WTC11 (cell line): Measurements from ENCODE around the gene TWIST2. TPM values are rescaled to one million over a fixed set of nuclear protein-coding genes. Genes with fewer than 3 reads are reported as not detected.

Experiments
- ATAC-seq: fragments of 200-7000 bp; cut with Tn5 transposase; 2 replicates; pipeline ENCODE4 v1.10.0; 2021; ENCODE audit warnings: mild to moderate bottlenecking, moderate library complexity
- CTCF ChIA-PET: fragments of 300-600 bp; sonication (Branson Sonifier 250); formaldehyde crosslinking; loops from one replicate; lab custom pipeline; 2021; ENCODE audit warnings: antibody characterized with exemption; lab: Charles Lee
- POLR2A ChIA-PET: fragments of 350-600 bp; sonication (Branson Sonifier 250); formaldehyde crosslinking; loops from one replicate; lab custom pipeline; 2021; ENCODE audit warnings: antibody characterized with exemption; lab: Charles Lee
- DNase-seq: peaks from one replicate; pipeline ENCODE4 v3.0.0; 2021; ENCODE audit warnings: low spot score
- H3K27ac Mint-ChIP-seq: 2 replicates; pipeline ENCODE4 v1.8.0; 2021; ENCODE audit warnings: mixed read lengths
- H3K27me3 Mint-ChIP-seq: 2 replicates; pipeline ENCODE4 v1.8.0; 2021; ENCODE audit warnings: low read depth, mild to moderate bottlenecking, moderate library complexity, mixed read lengths
- H3K36me3 Mint-ChIP-seq: 2 replicates; pipeline ENCODE4 v1.8.0; 2021; ENCODE audit warnings: mixed read lengths
- H3K4me1 Mint-ChIP-seq: 2 replicates; pipeline ENCODE4 v1.8.0; 2022; ENCODE audit warnings: mixed read lengths
- H3K4me3 Mint-ChIP-seq: 2 replicates; pipeline ENCODE4 v1.8.0; 2021; ENCODE audit warnings: mild to moderate bottlenecking, moderate library complexity, mixed read lengths
- H3K9me3 Mint-ChIP-seq: 2 replicates; pipeline ENCODE4 v1.8.0; 2021; ENCODE audit warnings: mixed read lengths
- EMX1 ChIP-seq: fragments of 250-450 bp; sonication (Bioruptor Pico); IDR thresholded peaks from 2 replicates; pipeline ENCODE4 v1.8.0; 2021; ENCODE audit warnings: mild to moderate bottlenecking
- GTF2I ChIP-seq: fragments of 250-450 bp; sonication (Bioruptor Pico); conservative IDR thresholded peaks from 2 replicates; pipeline ENCODE4 v1.4.0; 2021; ENCODE audit warnings: mild to moderate bottlenecking
- KAT7 ChIP-seq: sonication (generic); formaldehyde crosslinking; IDR thresholded peaks from 2 replicates; pipeline ENCODE4 v1.8.1; 2023; ENCODE audit warnings: missing genetic modification reagents, mild to moderate bottlenecking, borderline replicate concordance
- MYBL2 ChIP-seq: sonication (generic); formaldehyde crosslinking; IDR thresholded peaks from 2 replicates; pipeline ENCODE4 v1.8.1; 2023; ENCODE audit warnings: mild to moderate bottlenecking, moderate library complexity, missing genetic modification reagents
- SOX15 ChIP-seq: fragments of 250-450 bp; sonication (Bioruptor Pico); IDR thresholded peaks from 2 replicates; pipeline ENCODE4 v1.9.0; 2021; ENCODE audit warnings: mild to moderate bottlenecking
- SP1 ChIP-seq: sonication (generic); formaldehyde crosslinking; conservative IDR thresholded peaks from 2 replicates; pipeline ENCODE4 v1.8.1; 2022; ENCODE audit warnings: missing genetic modification reagents
- STAT6 ChIP-seq: sonication (generic); formaldehyde crosslinking; conservative IDR thresholded peaks from 2 replicates; pipeline ENCODE4 v1.8.1; 2023; ENCODE audit warnings: mild to moderate bottlenecking, low read depth, missing genetic modification reagents, moderate library complexity
- TCF7 ChIP-seq: sonication (generic); formaldehyde crosslinking; IDR thresholded peaks from 2 replicates; pipeline ENCODE4 v1.8.0; 2022; ENCODE audit warnings: mild to moderate bottlenecking, low read depth, missing genetic modification reagents, moderate library complexity
- TEAD1 ChIP-seq: sonication (generic); formaldehyde crosslinking; IDR thresholded peaks from 2 replicates; pipeline ENCODE4 v1.8.0; 2022; ENCODE audit warnings: mild to moderate bottlenecking, missing genetic modification reagents
- TEAD4 ChIP-seq: sonication (generic); formaldehyde crosslinking; IDR thresholded peaks from 2 replicates; pipeline ENCODE4 v1.8.0; 2022; ENCODE audit warnings: mild to moderate bottlenecking, missing genetic modification reagents
- total RNA-seq: library from RNA; stranded (reverse); gene quantifications from 3 replicates; pipeline ENCODE4 v1.2.3, GENCODE V29; 2021
- TF ChIP-seq, protein P1 (sequence below): sonication (generic); formaldehyde crosslinking; conservative IDR thresholded peaks from 2 replicates; pipeline ENCODE4 v1.8.1; 2022; ENCODE audit warnings: mild to moderate bottlenecking, missing genetic modification reagents
- TF ChIP-seq, protein P2 (sequence below): sonication (generic); formaldehyde crosslinking; IDR thresholded peaks from 2 replicates; pipeline ENCODE4 v1.8.1; 2023; ENCODE audit warnings: mild to moderate bottlenecking, missing genetic modification reagents, moderate library complexity
- TF ChIP-seq, protein P3 (sequence below): fragments of 250-450 bp; sonication (Bioruptor Pico); IDR thresholded peaks from 2 replicates; pipeline ENCODE4 v1.8.0; 2021; ENCODE audit warnings: mild to moderate bottlenecking
- TF ChIP-seq, protein P4 (sequence below): sonication (generic); formaldehyde crosslinking; IDR thresholded peaks from 2 replicates; pipeline ENCODE4 v1.8.0; 2022; ENCODE audit warnings: mild to moderate bottlenecking, missing genetic modification reagents
- TF ChIP-seq, protein P5 (sequence below): fragments of 250-450 bp; sonication (Bioruptor Pico); conservative IDR thresholded peaks from 2 replicates; pipeline ENCODE4 v1.9.0; 2021; ENCODE audit warnings: mild to moderate bottlenecking
- TF ChIP-seq, protein P6 (sequence below): fragments of 250-450 bp; sonication (Bioruptor Pico); IDR thresholded peaks from 2 replicates; pipeline ENCODE4 v1.9.0; 2021; ENCODE audit warnings: mild to moderate bottlenecking
- TF ChIP-seq, protein P7 (sequence below): sonication (generic); formaldehyde crosslinking; IDR thresholded peaks from 2 replicates; pipeline ENCODE4 v1.8.1; 2023; ENCODE audit warnings: mild to moderate bottlenecking, missing genetic modification reagents
- TF ChIP-seq, protein P8 (sequence below): sonication (generic); formaldehyde crosslinking; IDR thresholded peaks from 2 replicates; pipeline ENCODE4 v1.8.0; 2022; ENCODE audit warnings: missing genetic modification reagents

Gene TWIST2
- total RNA-seq, 1 experiment from 2014 or later: 5.7 TPM

DNA sequence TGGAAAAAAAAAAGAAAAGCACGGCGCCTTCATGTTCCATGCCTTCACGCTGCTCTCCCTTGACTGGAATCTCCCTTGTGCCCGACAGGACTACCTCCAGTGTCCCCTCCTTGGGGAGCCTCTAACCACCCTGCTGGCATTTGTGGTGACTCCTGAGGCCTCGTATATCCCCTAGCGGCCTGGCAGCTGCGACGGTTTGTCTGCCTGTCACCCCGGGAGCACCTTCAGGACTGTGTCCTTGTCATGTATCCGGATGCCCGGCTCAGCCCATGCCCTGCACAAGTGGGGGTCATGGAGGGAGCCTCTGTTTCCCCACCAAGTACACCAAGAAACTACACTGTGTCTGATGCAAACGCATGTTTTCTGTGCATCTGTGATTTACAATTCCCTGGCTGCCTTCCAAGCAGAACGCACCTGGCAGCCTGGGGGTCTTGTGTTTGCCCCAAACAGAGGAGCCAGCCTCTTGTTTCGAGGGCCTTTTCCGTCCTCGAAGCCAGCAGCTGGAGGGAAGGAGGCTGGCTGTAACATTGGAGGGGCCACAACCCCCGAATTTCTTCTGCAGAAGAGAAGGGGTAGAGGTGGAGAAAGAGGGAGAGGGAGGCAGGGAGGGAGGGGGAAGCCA, 18.9 kb downstream of the TWIST2 start:
- no peaks in the 10 kb centered on the region for H3K36me3 Mint-ChIP-seq

More for the DNA sequence above, 18.9 kb downstream of the TWIST2 start:
- ChIA-PET CTCF (no interaction called here), POLR2A (no interaction called here)
- Mint-ChIP-seq H3K27ac (no peak overlapping the region), H3K4me1 (peaks cover 11% of the 10 kb centered on the region), H3K27me3 (no peaks in the 10 kb centered on the region), H3K4me3 (no peak overlapping the region), H3K9me3 (no peaks in the 10 kb centered on the region; the same call in 1 of the 2 replicates)
- TF ChIP-seq, protein P1, sequence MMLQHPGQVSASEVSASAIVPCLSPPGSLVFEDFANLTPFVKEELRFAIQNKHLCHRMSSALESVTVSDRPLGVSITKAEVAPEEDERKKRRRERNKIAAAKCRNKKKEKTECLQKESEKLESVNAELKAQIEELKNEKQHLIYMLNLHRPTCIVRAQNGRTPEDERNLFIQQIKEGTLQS (CRISPR knock-in tag): no peak
- TF ChIP-seq GTF2I: no peak
- TF ChIP-seq SP1 (CRISPR knock-in tag): no peak
- TF ChIP-seq TCF7: no peak
- TF ChIP-seq, protein P2, sequence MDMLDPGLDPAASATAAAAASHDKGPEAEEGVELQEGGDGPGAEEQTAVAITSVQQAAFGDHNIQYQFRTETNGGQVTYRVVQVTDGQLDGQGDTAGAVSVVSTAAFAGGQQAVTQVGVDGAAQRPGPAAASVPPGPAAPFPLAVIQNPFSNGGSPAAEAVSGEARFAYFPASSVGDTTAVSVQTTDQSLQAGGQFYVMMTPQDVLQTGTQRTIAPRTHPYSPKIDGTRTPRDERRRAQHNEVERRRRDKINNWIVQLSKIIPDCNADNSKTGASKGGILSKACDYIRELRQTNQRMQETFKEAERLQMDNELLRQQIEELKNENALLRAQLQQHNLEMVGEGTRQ: no peak
- no peak for TF ChIP-seq MYBL2 (CRISPR knock-in tag)
- TF ChIP-seq, protein P3, sequence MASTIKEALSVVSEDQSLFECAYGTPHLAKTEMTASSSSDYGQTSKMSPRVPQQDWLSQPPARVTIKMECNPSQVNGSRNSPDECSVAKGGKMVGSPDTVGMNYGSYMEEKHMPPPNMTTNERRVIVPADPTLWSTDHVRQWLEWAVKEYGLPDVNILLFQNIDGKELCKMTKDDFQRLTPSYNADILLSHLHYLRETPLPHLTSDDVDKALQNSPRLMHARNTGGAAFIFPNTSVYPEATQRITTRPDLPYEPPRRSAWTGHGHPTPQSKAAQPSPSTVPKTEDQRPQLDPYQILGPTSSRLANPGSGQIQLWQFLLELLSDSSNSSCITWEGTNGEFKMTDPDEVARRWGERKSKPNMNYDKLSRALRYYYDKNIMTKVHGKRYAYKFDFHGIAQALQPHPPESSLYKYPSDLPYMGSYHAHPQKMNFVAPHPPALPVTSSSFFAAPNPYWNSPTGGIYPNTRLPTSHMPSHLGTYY: no peak
- TF ChIP-seq, protein P4, sequence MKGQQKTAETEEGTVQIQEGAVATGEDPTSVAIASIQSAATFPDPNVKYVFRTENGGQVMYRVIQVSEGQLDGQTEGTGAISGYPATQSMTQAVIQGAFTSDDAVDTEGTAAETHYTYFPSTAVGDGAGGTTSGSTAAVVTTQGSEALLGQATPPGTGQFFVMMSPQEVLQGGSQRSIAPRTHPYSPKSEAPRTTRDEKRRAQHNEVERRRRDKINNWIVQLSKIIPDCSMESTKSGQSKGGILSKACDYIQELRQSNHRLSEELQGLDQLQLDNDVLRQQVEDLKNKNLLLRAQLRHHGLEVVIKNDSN (CRISPR knock-in tag): no peak
- TF ChIP-seq, protein P5, sequence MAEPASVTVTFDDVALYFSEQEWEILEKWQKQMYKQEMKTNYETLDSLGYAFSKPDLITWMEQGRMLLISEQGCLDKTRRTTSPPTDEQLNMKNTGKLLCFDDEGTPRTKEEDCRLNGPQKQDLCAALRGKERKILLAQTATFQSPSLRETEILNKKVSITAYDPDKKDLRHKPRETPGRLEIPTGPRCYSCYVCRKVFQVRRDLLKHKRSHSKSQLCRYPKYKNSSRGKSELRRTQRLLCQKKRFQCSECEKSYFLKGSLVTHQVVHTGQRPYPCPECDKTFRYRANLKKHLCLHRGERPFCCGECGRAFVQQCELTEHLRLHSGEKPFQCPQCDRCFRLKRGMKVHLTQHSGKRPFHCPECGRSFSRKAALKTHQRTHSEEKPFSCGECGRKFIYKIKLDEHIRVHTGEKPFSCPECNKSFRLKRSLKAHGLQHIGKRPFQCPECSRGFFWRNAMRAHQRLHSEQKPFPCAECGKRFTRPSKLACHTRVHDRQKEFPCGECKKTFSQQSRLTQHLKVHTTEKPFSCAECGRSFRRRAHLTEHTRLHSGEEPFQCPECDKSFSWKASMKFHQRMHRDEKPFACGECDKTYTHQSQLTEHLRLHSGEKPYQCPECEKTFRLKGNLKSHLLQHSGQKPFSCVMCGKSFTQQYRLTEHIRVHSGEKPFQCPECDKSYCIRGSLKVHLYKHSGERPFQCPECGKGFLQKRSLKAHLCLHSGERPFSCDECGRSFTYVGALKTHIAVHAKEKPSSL (CRISPR knock-in tag): no peak
- no peak for TF ChIP-seq TEAD1
- TF ChIP-seq EMX1 (CRISPR knock-in tag): no peak
- TF ChIP-seq, protein P6, sequence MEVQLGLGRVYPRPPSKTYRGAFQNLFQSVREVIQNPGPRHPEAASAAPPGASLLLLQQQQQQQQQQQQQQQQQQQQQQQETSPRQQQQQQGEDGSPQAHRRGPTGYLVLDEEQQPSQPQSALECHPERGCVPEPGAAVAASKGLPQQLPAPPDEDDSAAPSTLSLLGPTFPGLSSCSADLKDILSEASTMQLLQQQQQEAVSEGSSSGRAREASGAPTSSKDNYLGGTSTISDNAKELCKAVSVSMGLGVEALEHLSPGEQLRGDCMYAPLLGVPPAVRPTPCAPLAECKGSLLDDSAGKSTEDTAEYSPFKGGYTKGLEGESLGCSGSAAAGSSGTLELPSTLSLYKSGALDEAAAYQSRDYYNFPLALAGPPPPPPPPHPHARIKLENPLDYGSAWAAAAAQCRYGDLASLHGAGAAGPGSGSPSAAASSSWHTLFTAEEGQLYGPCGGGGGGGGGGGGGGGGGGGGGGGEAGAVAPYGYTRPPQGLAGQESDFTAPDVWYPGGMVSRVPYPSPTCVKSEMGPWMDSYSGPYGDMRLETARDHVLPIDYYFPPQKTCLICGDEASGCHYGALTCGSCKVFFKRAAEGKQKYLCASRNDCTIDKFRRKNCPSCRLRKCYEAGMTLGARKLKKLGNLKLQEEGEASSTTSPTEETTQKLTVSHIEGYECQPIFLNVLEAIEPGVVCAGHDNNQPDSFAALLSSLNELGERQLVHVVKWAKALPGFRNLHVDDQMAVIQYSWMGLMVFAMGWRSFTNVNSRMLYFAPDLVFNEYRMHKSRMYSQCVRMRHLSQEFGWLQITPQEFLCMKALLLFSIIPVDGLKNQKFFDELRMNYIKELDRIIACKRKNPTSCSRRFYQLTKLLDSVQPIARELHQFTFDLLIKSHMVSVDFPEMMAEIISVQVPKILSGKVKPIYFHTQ: no peak
- no peak for TF ChIP-seq TEAD4 (CRISPR knock-in tag)
- no peak for TF ChIP-seq SOX15 (CRISPR knock-in tag)
- TF ChIP-seq STAT6 (CRISPR knock-in tag): no peak
- TF ChIP-seq, protein P7, sequence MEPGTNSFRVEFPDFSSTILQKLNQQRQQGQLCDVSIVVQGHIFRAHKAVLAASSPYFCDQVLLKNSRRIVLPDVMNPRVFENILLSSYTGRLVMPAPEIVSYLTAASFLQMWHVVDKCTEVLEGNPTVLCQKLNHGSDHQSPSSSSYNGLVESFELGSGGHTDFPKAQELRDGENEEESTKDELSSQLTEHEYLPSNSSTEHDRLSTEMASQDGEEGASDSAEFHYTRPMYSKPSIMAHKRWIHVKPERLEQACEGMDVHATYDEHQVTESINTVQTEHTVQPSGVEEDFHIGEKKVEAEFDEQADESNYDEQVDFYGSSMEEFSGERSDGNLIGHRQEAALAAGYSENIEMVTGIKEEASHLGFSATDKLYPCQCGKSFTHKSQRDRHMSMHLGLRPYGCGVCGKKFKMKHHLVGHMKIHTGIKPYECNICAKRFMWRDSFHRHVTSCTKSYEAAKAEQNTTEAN: no peak
- TF ChIP-seq, protein P8, sequence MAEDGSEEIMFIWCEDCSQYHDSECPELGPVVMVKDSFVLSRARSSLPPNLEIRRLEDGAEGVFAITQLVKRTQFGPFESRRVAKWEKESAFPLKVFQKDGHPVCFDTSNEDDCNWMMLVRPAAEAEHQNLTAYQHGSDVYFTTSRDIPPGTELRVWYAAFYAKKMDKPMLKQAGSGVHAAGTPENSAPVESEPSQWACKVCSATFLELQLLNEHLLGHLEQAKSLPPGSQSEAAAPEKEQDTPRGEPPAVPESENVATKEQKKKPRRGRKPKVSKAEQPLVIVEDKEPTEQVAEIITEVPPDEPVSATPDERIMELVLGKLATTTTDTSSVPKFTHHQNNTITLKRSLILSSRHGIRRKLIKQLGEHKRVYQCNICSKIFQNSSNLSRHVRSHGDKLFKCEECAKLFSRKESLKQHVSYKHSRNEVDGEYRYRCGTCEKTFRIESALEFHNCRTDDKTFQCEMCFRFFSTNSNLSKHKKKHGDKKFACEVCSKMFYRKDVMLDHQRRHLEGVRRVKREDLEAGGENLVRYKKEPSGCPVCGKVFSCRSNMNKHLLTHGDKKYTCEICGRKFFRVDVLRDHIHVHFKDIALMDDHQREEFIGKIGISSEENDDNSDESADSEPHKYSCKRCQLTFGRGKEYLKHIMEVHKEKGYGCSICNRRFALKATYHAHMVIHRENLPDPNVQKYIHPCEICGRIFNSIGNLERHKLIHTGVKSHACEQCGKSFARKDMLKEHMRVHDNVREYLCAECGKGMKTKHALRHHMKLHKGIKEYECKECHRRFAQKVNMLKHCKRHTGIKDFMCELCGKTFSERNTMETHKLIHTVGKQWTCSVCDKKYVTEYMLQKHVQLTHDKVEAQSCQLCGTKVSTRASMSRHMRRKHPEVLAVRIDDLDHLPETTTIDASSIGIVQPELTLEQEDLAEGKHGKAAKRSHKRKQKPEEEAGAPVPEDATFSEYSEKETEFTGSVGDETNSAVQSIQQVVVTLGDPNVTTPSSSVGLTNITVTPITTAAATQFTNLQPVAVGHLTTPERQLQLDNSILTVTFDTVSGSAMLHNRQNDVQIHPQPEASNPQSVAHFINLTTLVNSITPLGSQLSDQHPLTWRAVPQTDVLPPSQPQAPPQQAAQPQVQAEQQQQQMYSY (CRISPR knock-in tag): no peak
- TF ChIP-seq KAT7 (CRISPR knock-in tag): no peak
- ATAC-seq (no peak), DNase-seq (no peak)
